HepG2 (cell line): ENCODE data around the gene RABGAP1L. TPM values are rescaled to one million over a fixed set of nuclear protein-coding genes. Genes with fewer than 3 reads are reported as not detected.

Source experiments
- ATF1 ChIP-seq: IDR thresholded peaks from 2 replicates; pipeline ENCODE4 v1.6.1; 2016; ENCODE audit warnings: mild to moderate bottlenecking, control low read depth
- BCLAF1 ChIP-seq: fragments of 450-650 bp; IDR thresholded peaks from 2 replicates; pipeline ENCODE4 v1.6.1; 2017; ENCODE audit warnings: mild to moderate bottlenecking
- EED ChIP-seq: sonication (generic); formaldehyde crosslinking; IDR thresholded peaks from 2 replicates; pipeline ENCODE4 v1.5.0; 2020; ENCODE audit warnings: mild to moderate bottlenecking, missing genetic modification reagents
- HOXA3 ChIP-seq: sonication (generic); formaldehyde crosslinking; IDR thresholded peaks from 2 replicates; pipeline ENCODE4 v1.5.0; 2020; ENCODE audit warnings: missing genetic modification reagents
- JUN ChIP-seq: sonication (generic); formaldehyde crosslinking; IDR thresholded peaks from 2 replicates; pipeline ENCODE4 v1.4.0; 2020; ENCODE audit warnings: mild to moderate bottlenecking, missing genetic modification reagents
- KDM3A ChIP-seq: IDR thresholded peaks from 2 replicates; pipeline ENCODE4 v1.6.1; 2018; ENCODE audit warnings: low read depth, missing compliant biosample characterization
- KLF11 ChIP-seq: IDR thresholded peaks from 2 replicates; pipeline ENCODE4 v1.6.1; 2016; ENCODE audit warnings: missing compliant biosample characterization
- KLF9 ChIP-seq: IDR thresholded peaks from 2 replicates; pipeline ENCODE4 v1.6.1; 2016; ENCODE audit warnings: low read depth
- MXD3 ChIP-seq: IDR thresholded peaks from 2 replicates; pipeline ENCODE4 v1.6.1; 2016; ENCODE audit warnings: mild to moderate bottlenecking, missing biosample characterization, missing genetic modification reagents
- NPAS2 ChIP-seq: sonication (generic); formaldehyde crosslinking; IDR thresholded peaks from 2 replicates; pipeline ENCODE4 v1.8.0; 2022; ENCODE audit warnings: mild to moderate bottlenecking, missing genetic modification reagents, borderline replicate concordance
- PRMT3 ChIP-seq: sonication (generic); formaldehyde crosslinking; IDR thresholded peaks from 2 replicates; pipeline ENCODE4 v1.8.1; 2022; ENCODE audit warnings: low read depth, mild to moderate bottlenecking, moderate library complexity, missing genetic modification reagents, borderline replicate concordance
- REXO4 ChIP-seq: sonication (generic); formaldehyde crosslinking; IDR thresholded peaks from 2 replicates; pipeline ENCODE4 v1.8.0; 2022; ENCODE audit warnings: missing genetic modification reagents, mild to moderate bottlenecking, borderline replicate concordance
- THAP9 ChIP-seq: sonication (generic); formaldehyde crosslinking; IDR thresholded peaks from 2 replicates; pipeline ENCODE4; 2020; ENCODE audit warnings: missing genetic modification reagents, mild to moderate bottlenecking, borderline replicate concordance
- ZBTB25 ChIP-seq: IDR thresholded peaks from 2 replicates; pipeline ENCODE4 v1.6.1; 2018; ENCODE audit warnings: missing genetic modification reagents
- ZNF235 ChIP-seq: sonication (generic); formaldehyde crosslinking; IDR thresholded peaks from 2 replicates; pipeline ENCODE4 v1.8.1; 2023; ENCODE audit warnings: mild to moderate bottlenecking, missing genetic modification reagents, borderline replicate concordance
- ZNF333 ChIP-seq: sonication (generic); formaldehyde crosslinking; IDR thresholded peaks from 2 replicates; pipeline ENCODE4 v1.4.0; 2020; ENCODE audit warnings: mild to moderate bottlenecking, missing genetic modification reagents, borderline replicate concordance
- ZNF468 ChIP-seq: sonication (generic); formaldehyde crosslinking; IDR thresholded peaks from 2 replicates; pipeline ENCODE4 v1.8.0; 2022; ENCODE audit warnings: mild to moderate bottlenecking, moderate library complexity, missing genetic modification reagents
- ZNF574 ChIP-seq: sonication (generic); formaldehyde crosslinking; IDR thresholded peaks from 2 replicates; pipeline ENCODE4 v1.4.0; 2020; ENCODE audit warnings: missing genetic modification reagents
- ZNF576 ChIP-seq: sonication (generic); formaldehyde crosslinking; IDR thresholded peaks from 2 replicates; pipeline ENCODE4 v1.4.0; 2020; ENCODE audit warnings: mild to moderate bottlenecking, missing genetic modification reagents
- polyA plus RNA-seq, 8 experiments: library from polyadenylated mRNA; depleted of rRNA in 3 of 8; stranded (reverse) in 7 of 8; unstranded in 1 of 8; fragments of >200 nt; fragmentation: Illumina TruSeq in 4 of 8; extraction: Trizol in 4 of 8; gene quantifications; 2 replicates each; pipeline versions ENCODE4 v1.2.1 to v1.2.3, GENCODE V29; 2011 to 2016; ENCODE audit warnings: low read depth in 4 of 8, missing spikeins in 1 of 8, mixed read lengths in 1 of 8; ENCODE audit not compliant: insufficient read depth in 1 of 8
- total RNA-seq, 5 experiments: library from RNA; depleted of rRNA; stranded (reverse); fragments of >200 nt; fragmentation: Illumina TruSeq; extraction: Trizol; gene quantifications; 2 replicates each; pipeline ENCODE4 v1.2.3, GENCODE V29; 2016; ENCODE audit warnings: low read depth in 1 of 5

The RABGAP1L gene
- total and polyA plus RNA-seq, 2 of the 13 experiments (the other 11 are each of a cell fraction or from before 2014, with no cell fraction given): 7.9 to 22.6 TPM

GRCh38 chr1:174999216-174999935 lies 840.1 kb downstream of the RABGAP1L start (continued):
- peak; percentile 98 for TF ChIP-seq THAP9 (CRISPR knock-in tag)
- TF ChIP-seq BCLAF1: no peak
- TF ChIP-seq PRMT3 (CRISPR knock-in tag): no peak
- no peak; the same call in 1 of the 2 replicates for TF ChIP-seq MXD3 (CRISPR knock-in tag)
- no peak for TF ChIP-seq ZNF576 (CRISPR knock-in tag)
- TF ChIP-seq ZNF333 (CRISPR knock-in tag): 0 out of 2 replicates have a peak, but pooled peaks have one; percentile 50
- peak; percentile 99 for TF ChIP-seq HOXA3 (CRISPR knock-in tag)
- TF ChIP-seq ZBTB25: peak; percentile 92
- no peak for TF ChIP-seq NPAS2 (CRISPR knock-in tag)
- peak; percentile 98 for TF ChIP-seq ATF1 (CRISPR knock-in tag)
- no peak for TF ChIP-seq REXO4
- TF ChIP-seq KLF11 (CRISPR knock-in tag): no peak; the same call in 1 of the 2 replicates
- TF ChIP-seq KDM3A (CRISPR knock-in tag): peak; percentile 17
- TF ChIP-seq ZNF235: peak; percentile 78; the same call in 1 of the 2 replicates
- no peak for TF ChIP-seq EED (CRISPR knock-in tag)
- no peak for TF ChIP-seq ZNF468 (CRISPR knock-in tag)
- no peak for TF ChIP-seq JUN (CRISPR knock-in tag)
- TF ChIP-seq KLF9 (CRISPR knock-in tag): peak; percentile 39; the same call in 1 of the 2 replicates
- TF ChIP-seq ZNF574: peak; percentile 99
